ENCODE data around the gene MSRB2. TPM values are rescaled to one million over a fixed set of nuclear protein-coding genes. Genes with fewer than 3 reads are reported as not detected.

Gene MSRB2
- total and polyA plus RNA-seq, 2 experiments from 2014 or later, result 9.5 to 34.6 TPM

DNA sequence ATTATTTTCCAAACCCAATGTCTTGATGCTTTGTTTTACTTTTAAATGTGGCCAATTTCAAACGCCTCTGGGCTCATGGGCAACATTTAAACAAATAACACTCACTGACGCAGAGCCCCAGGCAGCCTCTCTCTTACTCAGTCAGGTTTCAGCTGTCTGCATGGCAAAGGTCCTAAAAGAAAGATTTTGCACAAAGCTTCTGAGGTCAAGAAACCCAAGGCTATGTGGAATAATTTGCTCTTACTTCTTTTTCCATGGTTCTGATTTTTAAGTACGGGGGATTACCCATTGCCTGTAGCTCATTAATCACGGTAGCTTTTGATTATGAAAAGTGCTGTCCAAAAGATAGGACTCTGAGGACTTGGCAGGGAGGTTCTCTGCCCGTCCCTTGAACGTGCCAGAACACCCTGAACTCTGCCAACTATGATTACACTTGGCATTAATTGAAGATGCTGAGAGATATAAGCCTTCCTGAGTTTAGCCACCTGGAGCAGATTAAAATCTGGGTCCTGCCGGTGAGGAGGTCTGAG lies 14.1 kb upstream of the MSRB2 start (continued):
- no peak for TF ChIP-seq CREB1 (CRISPR knock-in tag; IDR thresholded peaks at IDR 0.05; ENCODE audit: low read depth)

DNA sequence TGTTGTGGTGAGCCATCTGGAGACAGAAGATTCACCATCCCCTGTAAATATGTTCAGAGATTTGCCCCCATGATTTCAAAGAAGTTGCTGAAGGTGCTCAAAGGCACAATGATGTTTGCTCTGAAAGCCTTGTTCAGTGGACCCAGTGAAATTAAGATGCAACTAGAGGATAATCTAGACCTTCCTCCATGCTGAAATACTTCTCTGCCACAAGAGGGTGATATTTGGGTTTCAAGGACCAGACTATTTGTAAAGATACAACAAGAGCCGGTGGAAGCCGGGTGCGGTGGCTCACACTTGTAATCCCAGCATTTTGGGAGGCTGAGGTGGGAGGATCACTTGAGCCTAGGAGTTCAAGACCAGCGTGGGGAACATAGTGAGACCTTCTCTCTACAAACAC lies 13.5 kb upstream of the MSRB2 start:
- no peak overlapping the region for H3K27ac ChIP-seq (ENCODE audit: low read depth)
- Mint-ChIP-seq H3K4me1 (peaks cover 8% of the 10 kb centered on the region), H3K9me3 (peaks cover 4% of the 10 kb centered on the region)

DNA sequence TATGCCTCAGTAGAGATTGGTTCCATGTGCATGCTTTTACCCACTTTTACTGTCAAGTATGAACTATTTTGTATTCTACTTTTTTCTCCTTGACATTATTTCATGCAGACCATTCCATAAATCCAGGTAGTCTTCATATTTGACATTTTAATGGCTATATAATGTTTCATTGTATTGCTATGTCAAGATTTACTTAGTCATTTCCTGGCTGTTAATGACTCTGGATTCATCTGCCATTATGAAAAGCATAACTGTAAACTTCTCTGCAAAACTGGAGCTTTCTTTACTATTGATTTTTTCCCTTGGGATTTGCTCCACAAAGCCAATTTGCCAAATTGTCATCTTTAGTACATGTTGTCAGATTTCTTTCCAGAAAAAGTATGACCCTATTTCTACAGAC lies 6.8 kb upstream of the MSRB2 start:
- Histone ChIP-seq H3K27ac (ENCODE audit: low read depth) (no peak overlapping the region), H3K36me3 (ENCODE audit: insufficient read depth) (no peaks in the 10 kb centered on the region), H3K4me1 (ENCODE audit: insufficient read depth) (no peaks in the 10 kb centered on the region), H3K79me2 (replicated peaks; ENCODE audit: insufficient read depth) (no peaks in the 10 kb centered on the region), H3K4me2 (no peak overlapping the region), H3K9me2 (ENCODE audit: insufficient read depth) (no peaks in the 10 kb centered on the region), H3K4me3 (no peak overlapping the region), H3K27me3 (ENCODE audit: insufficient read depth) (no peaks in the 10 kb centered on the region), H3F3A (replicated peaks; ENCODE audit: low read depth) (no peaks in the 10 kb centered on the region), H2AFZ (no peak overlapping the region), H4K20me1 (replicated peaks; ENCODE audit: insufficient read depth) (no peaks in the 10 kb centered on the region)
- Mint-ChIP-seq H3K4me1 (no peaks in the 10 kb centered on the region), H3K9me3 (peaks cover 7% of the 10 kb centered on the region), H3K27ac (no peak overlapping the region), H3K36me3 (ENCODE audit: low read depth) (no peaks in the 10 kb centered on the region), H3K4me3 (no peak overlapping the region), H3K27me3 (ENCODE audit: insufficient read depth, low read depth, poor library complexity) (no peaks in the 10 kb centered on the region)
- DNase-seq (ENCODE audit: low spot score), result no peak
- no peak for ATAC-seq
- TF ChIP-seq ZNF114 (CRISPR knock-in tag; IDR thresholded peaks at IDR 0.05), result no peak
- TF ChIP-seq, protein P1, sequence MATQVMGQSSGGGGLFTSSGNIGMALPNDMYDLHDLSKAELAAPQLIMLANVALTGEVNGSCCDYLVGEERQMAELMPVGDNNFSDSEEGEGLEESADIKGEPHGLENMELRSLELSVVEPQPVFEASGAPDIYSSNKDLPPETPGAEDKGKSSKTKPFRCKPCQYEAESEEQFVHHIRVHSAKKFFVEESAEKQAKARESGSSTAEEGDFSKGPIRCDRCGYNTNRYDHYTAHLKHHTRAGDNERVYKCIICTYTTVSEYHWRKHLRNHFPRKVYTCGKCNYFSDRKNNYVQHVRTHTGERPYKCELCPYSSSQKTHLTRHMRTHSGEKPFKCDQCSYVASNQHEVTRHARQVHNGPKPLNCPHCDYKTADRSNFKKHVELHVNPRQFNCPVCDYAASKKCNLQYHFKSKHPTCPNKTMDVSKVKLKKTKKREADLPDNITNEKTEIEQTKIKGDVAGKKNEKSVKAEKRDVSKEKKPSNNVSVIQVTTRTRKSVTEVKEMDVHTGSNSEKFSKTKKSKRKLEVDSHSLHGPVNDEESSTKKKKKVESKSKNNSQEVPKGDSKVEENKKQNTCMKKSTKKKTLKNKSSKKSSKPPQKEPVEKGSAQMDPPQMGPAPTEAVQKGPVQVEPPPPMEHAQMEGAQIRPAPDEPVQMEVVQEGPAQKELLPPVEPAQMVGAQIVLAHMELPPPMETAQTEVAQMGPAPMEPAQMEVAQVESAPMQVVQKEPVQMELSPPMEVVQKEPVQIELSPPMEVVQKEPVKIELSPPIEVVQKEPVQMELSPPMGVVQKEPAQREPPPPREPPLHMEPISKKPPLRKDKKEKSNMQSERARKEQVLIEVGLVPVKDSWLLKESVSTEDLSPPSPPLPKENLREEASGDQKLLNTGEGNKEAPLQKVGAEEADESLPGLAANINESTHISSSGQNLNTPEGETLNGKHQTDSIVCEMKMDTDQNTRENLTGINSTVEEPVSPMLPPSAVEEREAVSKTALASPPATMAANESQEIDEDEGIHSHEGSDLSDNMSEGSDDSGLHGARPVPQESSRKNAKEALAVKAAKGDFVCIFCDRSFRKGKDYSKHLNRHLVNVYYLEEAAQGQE (IDR thresholded peaks at IDR 0.05; ENCODE audit: unreplicated experiment), result no peak
- TF ChIP-seq, protein P2, sequence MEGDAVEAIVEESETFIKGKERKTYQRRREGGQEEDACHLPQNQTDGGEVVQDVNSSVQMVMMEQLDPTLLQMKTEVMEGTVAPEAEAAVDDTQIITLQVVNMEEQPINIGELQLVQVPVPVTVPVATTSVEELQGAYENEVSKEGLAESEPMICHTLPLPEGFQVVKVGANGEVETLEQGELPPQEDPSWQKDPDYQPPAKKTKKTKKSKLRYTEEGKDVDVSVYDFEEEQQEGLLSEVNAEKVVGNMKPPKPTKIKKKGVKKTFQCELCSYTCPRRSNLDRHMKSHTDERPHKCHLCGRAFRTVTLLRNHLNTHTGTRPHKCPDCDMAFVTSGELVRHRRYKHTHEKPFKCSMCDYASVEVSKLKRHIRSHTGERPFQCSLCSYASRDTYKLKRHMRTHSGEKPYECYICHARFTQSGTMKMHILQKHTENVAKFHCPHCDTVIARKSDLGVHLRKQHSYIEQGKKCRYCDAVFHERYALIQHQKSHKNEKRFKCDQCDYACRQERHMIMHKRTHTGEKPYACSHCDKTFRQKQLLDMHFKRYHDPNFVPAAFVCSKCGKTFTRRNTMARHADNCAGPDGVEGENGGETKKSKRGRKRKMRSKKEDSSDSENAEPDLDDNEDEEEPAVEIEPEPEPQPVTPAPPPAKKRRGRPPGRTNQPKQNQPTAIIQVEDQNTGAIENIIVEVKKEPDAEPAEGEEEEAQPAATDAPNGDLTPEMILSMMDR (conservative IDR thresholded peaks at IDR 0.05; ENCODE audit: low read depth in 2 of 2), result no peak
- TF ChIP-seq, protein P3, sequence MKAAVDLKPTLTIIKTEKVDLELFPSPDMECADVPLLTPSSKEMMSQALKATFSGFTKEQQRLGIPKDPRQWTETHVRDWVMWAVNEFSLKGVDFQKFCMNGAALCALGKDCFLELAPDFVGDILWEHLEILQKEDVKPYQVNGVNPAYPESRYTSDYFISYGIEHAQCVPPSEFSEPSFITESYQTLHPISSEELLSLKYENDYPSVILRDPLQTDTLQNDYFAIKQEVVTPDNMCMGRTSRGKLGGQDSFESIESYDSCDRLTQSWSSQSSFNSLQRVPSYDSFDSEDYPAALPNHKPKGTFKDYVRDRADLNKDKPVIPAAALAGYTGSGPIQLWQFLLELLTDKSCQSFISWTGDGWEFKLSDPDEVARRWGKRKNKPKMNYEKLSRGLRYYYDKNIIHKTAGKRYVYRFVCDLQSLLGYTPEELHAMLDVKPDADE (IDR thresholded peaks at IDR 0.05), result no peak

More for the DNA sequence above, 13.5 kb upstream of the MSRB2 start:
- no peak overlapping the region for H3K4me3 ChIP-seq
- no peak overlapping the region for H2AFZ ChIP-seq
- TF ChIP-seq, protein P2 (conservative IDR thresholded peaks at IDR 0.05; ENCODE audit: low read depth in 2 of 2), result peak; percentile 51 to 53
- TF ChIP-seq STAT1 (IDR thresholded peaks at IDR 0.05; ENCODE audit: unreplicated experiment), result no peak
- no peaks in the 10 kb centered on the region for H3K36me3 ChIP-seq (ENCODE audit: insufficient read depth)
- peak; percentile 66 for DNase-seq (ENCODE audit: low spot score)
- H3K4me2 ChIP-seq, result no peak overlapping the region
- ATAC-seq, result peak; percentile 31; the same call in 1 of the 3 replicates
- H3K27me3 ChIP-seq (ENCODE audit: insufficient read depth), result no peaks in the 10 kb centered on the region
- no peaks in the 10 kb centered on the region for H4K20me1 ChIP-seq (replicated peaks; ENCODE audit: insufficient read depth)
- Mint-ChIP-seq H3K4me3 (no peak overlapping the region), H3K27ac (no peak overlapping the region), H3K27me3 (ENCODE audit: insufficient read depth, low read depth, poor library complexity) (peaks cover 1% of the 10 kb centered on the region), H3K36me3 (ENCODE audit: low read depth) (no peaks in the 10 kb centered on the region)
- H3F3A ChIP-seq (replicated peaks; ENCODE audit: low read depth), result no peaks in the 10 kb centered on the region
- H3K9me2 ChIP-seq (ENCODE audit: insufficient read depth), result no peaks in the 10 kb centered on the region
- H3K4me1 ChIP-seq (ENCODE audit: insufficient read depth), result peaks cover 9% of the 10 kb centered on the region; the same call in 1 of the 2 replicates
- H3K79me2 ChIP-seq (replicated peaks; ENCODE audit: insufficient read depth), result no peaks in the 10 kb centered on the region
